T-helper 22 cell (primary cell): ENCODE results near the gene SARNP.
"Not testable (repeated sequence)": the region's sequence is repeated elsewhere in the genome, so short reads cannot be mapped to it uniquely, and the experiment has no call there.

ENCODE experiments used
- DNase-seq: peaks from one replicate; pipeline ENCODE4 v3.0.0-alpha.2; 2020; ENCODE audit warnings: low read depth

SARNP gene

GRCh38 chr12:55795950-55796349, 21.6 kb downstream of the SARNP start:
- no peak for DNase-seq

GRCh38 chr12:55789893-55790292, 27.6 kb downstream of the SARNP start:
- DNase-seq, result no peak

- DNase-seq, result no peak
These were observed 28.4 kb downstream of the SARNP start for GRCh38 chr12:55789171-55789570.

- DNase-seq, result no peak
These were observed 29.0 kb downstream of the SARNP start for GRCh38 chr12:55788546-55788945.

- DNase-seq, result no peak
These were observed 36.8 kb downstream of the SARNP start for GRCh38 chr12:55780685-55781084.

DNA sequence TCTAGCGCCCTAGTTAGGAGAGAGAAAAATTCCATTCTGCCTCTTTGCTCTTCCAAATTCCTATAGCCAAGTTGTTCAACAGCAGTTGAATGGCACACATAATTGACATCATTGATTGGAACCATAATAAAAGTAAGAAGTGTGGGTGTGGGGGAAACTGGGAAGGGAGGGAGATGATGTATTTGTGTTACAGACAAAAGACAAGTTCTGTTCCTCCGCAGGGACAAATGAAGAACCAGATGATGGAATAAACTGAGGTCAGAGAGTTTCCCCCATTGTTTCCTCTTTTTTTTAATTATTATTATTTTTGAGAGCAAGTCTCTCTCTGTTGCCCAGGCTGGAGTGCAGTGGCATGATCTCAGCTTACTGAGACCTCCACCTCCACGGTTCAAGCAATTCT, 39.7 kb downstream of the SARNP start:
- no peak for DNase-seq

DNA sequence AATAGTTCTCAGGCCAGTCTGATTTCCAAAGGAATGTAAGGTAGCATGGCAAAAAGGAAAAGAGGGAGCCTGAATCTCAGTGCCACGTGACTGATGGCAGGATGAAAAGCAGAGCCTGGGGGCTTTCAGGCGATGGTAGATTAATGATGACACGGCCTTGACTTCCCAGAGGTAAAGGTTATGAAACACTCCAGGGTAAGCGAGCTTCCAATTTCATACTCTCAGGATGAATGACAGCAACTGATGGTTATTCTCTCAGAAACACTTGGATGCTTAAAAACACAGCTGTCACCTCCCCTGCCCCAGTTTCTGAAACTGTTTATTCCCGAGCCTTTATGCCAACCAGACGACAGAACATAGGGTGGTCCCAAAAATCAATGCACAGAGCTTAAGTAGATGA, 45.8 kb downstream of the SARNP start:
- no peak for DNase-seq

DNA sequence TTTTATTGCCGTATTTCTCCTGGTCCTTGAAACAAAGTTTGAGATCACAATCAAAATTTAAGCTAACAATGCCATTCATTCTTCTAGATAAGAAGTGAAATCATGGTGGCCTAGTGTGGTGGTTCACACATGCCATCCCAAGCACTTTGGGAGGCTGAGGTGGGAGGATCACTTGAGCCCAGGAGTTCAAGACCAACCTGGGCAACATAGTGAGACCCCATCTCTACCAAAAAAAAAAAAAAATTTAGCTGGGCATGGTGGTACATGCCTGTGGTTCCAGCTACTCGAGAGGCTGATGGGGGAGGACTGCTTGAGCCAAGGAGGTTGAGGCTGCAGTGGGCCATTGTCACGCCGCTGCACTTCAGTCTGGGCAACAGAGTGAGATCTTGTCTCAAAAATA, 50.4 kb downstream of the SARNP start:
- no peak for DNase-seq

- no peak for DNase-seq
These were observed 51.7 kb downstream of the SARNP start for GRCh38 chr12:55765736-55766290.

GRCh38 chr12:55762646-55763045, 54.9 kb downstream of the SARNP start:
- no peak for DNase-seq

DNA sequence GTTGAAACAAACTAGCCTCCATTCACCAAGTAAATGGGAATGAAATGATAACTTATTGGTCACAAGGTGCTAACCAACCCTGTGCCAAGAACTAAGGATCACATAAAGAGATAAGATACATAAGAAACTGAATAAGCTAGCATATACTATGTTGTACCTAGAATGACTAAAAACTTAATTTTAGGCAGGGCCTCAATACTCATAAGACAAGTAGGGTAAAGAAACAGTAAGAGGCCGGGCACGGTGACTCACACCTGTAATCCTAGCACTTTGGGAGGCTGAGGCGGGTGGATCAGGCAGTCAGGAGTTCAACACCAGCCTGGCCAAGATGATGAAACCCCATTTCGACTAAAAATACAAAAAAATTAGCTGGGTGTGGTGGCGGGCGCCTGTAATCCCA, 56.9 kb downstream of the SARNP start:
- no peak for DNase-seq

DNA sequence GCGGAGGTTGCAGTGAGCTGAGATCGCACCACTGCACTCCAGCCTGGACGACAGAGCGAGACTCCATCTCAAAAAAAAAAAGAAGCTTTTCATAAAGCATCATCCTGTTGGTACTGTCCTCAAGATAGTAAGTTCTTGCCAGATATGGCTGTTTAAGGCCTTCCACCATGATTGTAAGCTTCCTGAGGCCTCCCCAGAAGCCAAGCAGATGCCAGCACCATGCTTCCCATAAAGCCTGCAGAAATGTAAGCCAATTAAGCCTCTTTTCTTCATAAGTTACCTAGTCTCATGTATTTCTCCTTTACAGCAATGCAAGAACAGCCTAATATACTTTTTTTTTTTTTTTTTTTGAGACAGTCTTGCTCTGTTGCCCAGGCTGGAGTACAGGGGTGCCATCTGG, 58.9 kb downstream of the SARNP start:
- DNase-seq, result not testable (repeated sequence)

DNA sequence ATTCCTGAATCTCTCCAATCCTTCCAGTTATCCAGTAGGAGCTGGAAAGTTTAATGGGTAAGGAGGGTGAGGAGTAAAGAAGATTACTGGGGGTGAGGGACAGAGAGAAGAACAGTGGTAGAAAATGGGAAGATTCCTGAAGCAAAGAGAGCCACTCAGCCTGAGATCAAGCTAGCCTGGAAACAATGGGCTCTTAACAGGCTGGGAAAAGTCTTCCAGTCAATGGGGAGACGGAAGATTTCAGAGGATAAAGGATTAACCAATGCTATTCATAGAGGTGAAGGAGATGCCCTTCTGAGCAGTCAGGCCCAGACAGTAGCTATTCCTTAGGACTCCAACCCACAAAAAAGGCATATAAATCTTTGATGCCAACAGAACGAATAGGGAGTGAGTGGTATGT, 59.8 kb downstream of the SARNP start:
- no peak for DNase-seq

GRCh38 chr12:55755246-55755645, 62.3 kb downstream of the SARNP start:
- DNase-seq, result no peak

DNA sequence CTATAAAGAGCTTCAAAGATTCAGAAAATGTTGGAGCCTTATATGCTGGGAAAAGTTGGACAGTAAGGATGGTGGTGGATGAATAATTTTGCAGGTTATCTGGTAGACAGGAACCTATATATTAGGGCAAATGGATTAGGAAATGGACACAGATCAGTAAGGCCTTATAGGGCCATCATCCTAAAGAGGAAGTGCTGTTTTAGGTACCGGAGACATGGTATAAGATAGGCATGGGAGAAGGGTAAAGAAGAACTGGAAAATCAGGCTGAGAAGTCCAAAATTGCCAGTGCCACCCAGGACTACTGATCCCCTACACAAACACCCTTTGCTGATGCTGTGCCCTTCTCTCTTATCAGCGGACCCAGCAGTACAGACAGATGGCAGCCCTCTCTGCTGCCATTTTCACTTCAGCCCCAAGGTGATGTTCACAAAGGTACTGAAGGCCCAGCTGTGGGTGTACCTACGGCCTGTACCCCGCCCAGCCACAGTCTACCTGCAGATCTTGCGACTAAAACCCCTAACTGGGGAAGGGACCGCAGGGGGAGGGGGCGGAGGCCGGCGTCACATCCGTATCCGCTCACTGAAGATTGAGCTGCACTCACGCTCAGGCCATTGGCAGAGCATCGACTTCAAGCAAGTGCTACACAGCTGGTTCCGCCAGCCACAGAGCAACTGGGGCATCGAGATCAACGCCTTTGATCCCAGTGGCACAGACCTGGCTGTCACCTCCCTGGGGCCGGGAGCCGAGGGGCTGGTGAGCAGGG, 69.1 kb downstream of the SARNP start:
- DNase-seq, result no peak

DNA sequence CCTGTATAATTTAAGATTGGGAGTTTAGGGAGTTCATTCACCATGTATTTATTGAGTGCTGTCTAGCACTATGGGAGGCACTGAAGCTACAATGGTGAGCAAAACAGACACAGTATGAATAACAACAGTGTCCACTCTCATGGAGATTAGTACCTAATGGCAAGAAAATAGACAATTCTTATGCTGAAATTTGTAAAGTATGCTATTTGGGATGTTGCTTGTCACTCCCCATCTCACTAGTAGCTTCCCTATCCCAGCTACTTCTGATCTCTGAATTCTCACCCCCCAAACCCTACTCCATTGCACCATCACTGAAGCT, 70.7 kb downstream of the SARNP start:
- no peak for DNase-seq

GRCh38 chr12:55746174-55746912, 71.2 kb downstream of the SARNP start:
- no peak for DNase-seq

- DNase-seq, result no peak
These were observed 72.0 kb downstream of the SARNP start for GRCh38 chr12:55745361-55746173.

GRCh38 chr12:55744340-55745030, 73.0 kb downstream of the SARNP start:
- DNase-seq, result no peak

DNA sequence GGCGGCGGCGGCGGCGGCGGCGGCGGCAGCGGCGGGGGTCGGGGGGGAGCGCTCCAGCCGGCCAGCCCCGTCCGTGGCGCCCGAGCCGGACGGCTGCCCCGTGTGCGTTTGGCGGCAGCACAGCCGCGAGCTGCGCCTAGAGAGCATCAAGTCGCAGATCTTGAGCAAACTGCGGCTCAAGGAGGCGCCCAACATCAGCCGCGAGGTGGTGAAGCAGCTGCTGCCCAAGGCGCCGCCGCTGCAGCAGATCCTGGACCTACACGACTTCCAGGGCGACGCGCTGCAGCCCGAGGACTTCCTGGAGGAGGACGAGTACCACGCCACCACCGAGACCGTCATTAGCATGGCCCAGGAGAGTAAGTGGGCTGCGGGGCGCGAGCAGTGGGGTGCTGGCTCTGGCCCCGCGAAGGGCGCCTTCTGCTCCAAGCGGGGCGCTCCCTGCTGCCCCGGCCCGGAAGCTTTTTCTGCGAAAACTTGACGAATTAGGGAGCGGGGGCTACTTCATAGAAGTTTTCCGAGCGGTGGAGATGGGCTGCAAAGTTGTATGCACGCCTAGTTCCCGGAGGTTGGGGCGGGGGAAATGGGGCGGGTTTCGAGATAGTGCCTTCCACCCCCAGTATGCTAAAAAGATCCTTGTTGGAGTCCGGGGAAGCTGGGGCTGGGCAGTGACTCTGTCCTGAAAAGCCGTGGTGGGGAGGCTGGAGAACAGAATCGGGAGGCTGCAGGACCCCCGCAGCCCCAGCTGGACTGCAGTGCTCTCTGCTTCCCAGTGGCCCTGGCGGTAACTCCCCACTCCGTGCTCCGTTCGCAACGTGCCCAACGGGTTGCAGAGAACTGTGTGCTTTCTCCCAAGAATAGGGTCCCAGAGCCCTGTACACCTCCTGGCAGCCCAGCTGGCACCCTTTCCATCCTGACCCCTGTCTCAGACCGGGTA, 73.9 kb downstream of the SARNP start:
- DNase-seq, result no peak
